Loucy (cell line): ENCODE data around the gene ZSWIM8.

ENCODE experiments used
- CTCF ChIP-seq: fragments of 200-600 bp; sonication (generic); conservative IDR thresholded peaks from 2 replicates; pipeline ENCODE4 v1.5.1; 2014; ENCODE audit warnings: mild to moderate bottlenecking, antibody characterized with exemption, low read length
- EZH2phosphoT487 ChIP-seq: fragments of 200-600 bp; IDR thresholded peaks from 2 replicates; pipeline ENCODE4 v1.6.1; 2018; ENCODE audit warnings: antibody characterized with exemption, mild to moderate bottlenecking, moderate library complexity, borderline replicate concordance

GRCh38 chr10:73780301-73780700, 5.1 kb upstream of the ZSWIM8 start:
- TF ChIP-seq CTCF (no peak), EZH2phosphoT487 (no peak)
